Caco-2 (cell line): Measurements from ENCODE around the gene MRPL49. TPM values are rescaled to one million over a fixed set of nuclear protein-coding genes. Genes with fewer than 3 reads are reported as not detected.

ENCODE experiments used
- BruUV-seq: library from RNA; stranded (reverse); fragments of 400-500 nt; replicated peaks from 2 replicates; lab custom pipeline; 2021; lab: Mats Ljungman, UMichigan
- CTCF ChIA-PET: fragments of 300-600 bp; sonication (Branson Sonifier 250); formaldehyde crosslinking; loops from one replicate; lab custom pipeline; 2022; ENCODE audit warnings: antibody characterized with exemption; lab: Charles Lee
- POLR2A ChIA-PET: fragments of 300-600 bp; sonication (Branson Sonifier 250); formaldehyde crosslinking; loops from one replicate; lab custom pipeline; 2022; ENCODE audit warnings: antibody characterized with exemption; lab: Charles Lee
- DNase-seq, 2 experiments: peaks; one replicate each; pipeline versions ENCODE4 v3.0.0 to v3.0.0-alpha.2; 2020 to 2022
- H3K27me3 ChIP-seq: replicated peaks from 2 replicates; pipeline ENCODE4 v1.6.0; 2011; ENCODE audit warnings: low read length; ENCODE audit not compliant: control insufficient read depth, insufficient read depth
- H3K36me3 ChIP-seq: 2 replicates; pipeline ENCODE4 v1.5.1; 2011; ENCODE audit warnings: low read length; ENCODE audit not compliant: control insufficient read depth, insufficient read depth
- H3K4me1 ChIP-seq: fragments of 250-450 bp; sonication (Bioruptor Pico); 2 replicates; pipeline ENCODE4 v1.5.1; 2020; ENCODE audit warnings: mild to moderate bottlenecking
- H3K4me3 ChIP-seq: 2 replicates; pipeline ENCODE4 v1.5.1; 2011; ENCODE audit warnings: low read depth, mild to moderate bottlenecking, control low read depth, low read length
- H3K9me3 ChIP-seq: fragments of 250-450 bp; sonication (Bioruptor Pico); 2 replicates; pipeline ENCODE4 v1.5.1; 2020; ENCODE audit warnings: mild to moderate bottlenecking, moderate library complexity
- H3K27ac Mint-ChIP-seq: one replicate; pipeline ENCODE4 v1.8.0; 2022; ENCODE audit warnings: mixed read lengths; ENCODE audit not compliant: unreplicated experiment
- H3K27me3 Mint-ChIP-seq: one replicate; pipeline ENCODE4 v1.8.0; 2022; ENCODE audit warnings: mixed read lengths; ENCODE audit not compliant: insufficient read depth, unreplicated experiment
- H3K36me3 Mint-ChIP-seq: one replicate; pipeline ENCODE4 v1.8.0; 2022; ENCODE audit warnings: mild to moderate bottlenecking, mixed read lengths; ENCODE audit not compliant: insufficient read depth, unreplicated experiment
- H3K4me1 Mint-ChIP-seq: one replicate; pipeline ENCODE4 v1.8.0; 2022; ENCODE audit warnings: low read depth, mixed read lengths; ENCODE audit not compliant: unreplicated experiment
- H3K4me3 Mint-ChIP-seq: one replicate; pipeline ENCODE4 v1.8.0; 2022; ENCODE audit warnings: mild to moderate bottlenecking, moderate library complexity, mixed read lengths; ENCODE audit not compliant: unreplicated experiment
- H3K9me3 Mint-ChIP-seq: one replicate; pipeline ENCODE4 v1.8.0; 2022; ENCODE audit warnings: mixed read lengths; ENCODE audit not compliant: unreplicated experiment
- intact Hi-C: fragments of 100-400 bp; cut with micrococcal nuclease; formaldehyde crosslinking; loops from one replicate; pipeline ENCODE4 v1.10.0; 2022; ENCODE audit not compliant: unreplicated experiment
- total RNA-seq: library from RNA; stranded (reverse); gene quantifications from 2 replicates; pipeline ENCODE4 v1.2.3, GENCODE V29; 2022
- TF ChIP-seq, protein P1 (sequence below), 2 experiments: fragments of 200-600 bp in 1 of 2; IDR thresholded peaks; 1 replicate in 1 of 2; 2 replicates in 1 of 2; pipeline versions ENCODE4 v1.5.1 to v1.8.0; 2011 to 2022; ENCODE audit warnings: antibody characterized with exemption in 1 of 2, control low read depth in 1 of 2, inconsistent platforms in 1 of 2, low read depth in 1 of 2, low read length in 1 of 2, mild to moderate bottlenecking in 1 of 2, moderate library complexity in 1 of 2; ENCODE audit not compliant: insufficient read depth in 1 of 2, severe bottlenecking in 1 of 2, unreplicated experiment in 1 of 2

Gene MRPL49
- total RNA-seq, 1 experiment from 2014 or later = 95.1 TPM

DNA sequence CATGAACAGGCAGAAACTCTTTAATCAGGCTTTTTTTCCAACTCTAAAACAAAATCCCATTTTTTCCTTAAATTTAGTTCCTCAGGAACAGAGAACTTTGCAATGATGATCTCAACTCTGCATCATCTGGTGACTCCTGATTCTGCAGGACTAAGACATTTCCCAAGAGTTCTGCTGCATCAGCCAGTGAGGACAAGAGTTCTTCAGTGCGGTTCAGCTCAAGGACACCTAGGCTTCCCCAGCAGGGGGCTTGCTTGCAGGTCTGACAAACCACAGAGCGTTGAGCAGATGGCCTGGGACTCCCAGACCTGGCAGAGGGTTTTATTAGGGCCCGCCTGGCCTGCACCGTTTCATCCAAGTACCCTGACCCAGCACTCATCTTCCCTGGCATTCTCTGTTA is 44.7 kb upstream of the MRPL49 start:
- ChIA-PET POLR2A (no interaction called here), CTCF (interaction anchor here (0.6 kb wide), 1 partner anchor 63 kb away, joined by 3 read pairs; the partner anchor contains the start of gene ARL2)
- H3K4me3 Mint-ChIP-seq = no peak overlapping the region
- no peaks in the 10 kb centered on the region for H3K27me3 ChIP-seq
- no peaks in the 10 kb centered on the region for H3K27me3 Mint-ChIP-seq
- BruUV-seq = no TSS peak
- peak in 1 of 2 experiments; percentile 49 for DNase-seq
- intact Hi-C loops = loop anchor here (5.0 kb wide), 1 partner anchor 35 kb away; the partner anchor contains the start of gene SAC3D1
- no peak overlapping the region for H3K4me3 ChIP-seq
- peaks cover 66% of the 10 kb centered on the region for H3K36me3 Mint-ChIP-seq
- H3K4me1 ChIP-seq = peaks cover under 1% of the 10 kb centered on the region; the same call in 1 of the 2 replicates
- TF ChIP-seq, protein P1, sequence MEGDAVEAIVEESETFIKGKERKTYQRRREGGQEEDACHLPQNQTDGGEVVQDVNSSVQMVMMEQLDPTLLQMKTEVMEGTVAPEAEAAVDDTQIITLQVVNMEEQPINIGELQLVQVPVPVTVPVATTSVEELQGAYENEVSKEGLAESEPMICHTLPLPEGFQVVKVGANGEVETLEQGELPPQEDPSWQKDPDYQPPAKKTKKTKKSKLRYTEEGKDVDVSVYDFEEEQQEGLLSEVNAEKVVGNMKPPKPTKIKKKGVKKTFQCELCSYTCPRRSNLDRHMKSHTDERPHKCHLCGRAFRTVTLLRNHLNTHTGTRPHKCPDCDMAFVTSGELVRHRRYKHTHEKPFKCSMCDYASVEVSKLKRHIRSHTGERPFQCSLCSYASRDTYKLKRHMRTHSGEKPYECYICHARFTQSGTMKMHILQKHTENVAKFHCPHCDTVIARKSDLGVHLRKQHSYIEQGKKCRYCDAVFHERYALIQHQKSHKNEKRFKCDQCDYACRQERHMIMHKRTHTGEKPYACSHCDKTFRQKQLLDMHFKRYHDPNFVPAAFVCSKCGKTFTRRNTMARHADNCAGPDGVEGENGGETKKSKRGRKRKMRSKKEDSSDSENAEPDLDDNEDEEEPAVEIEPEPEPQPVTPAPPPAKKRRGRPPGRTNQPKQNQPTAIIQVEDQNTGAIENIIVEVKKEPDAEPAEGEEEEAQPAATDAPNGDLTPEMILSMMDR (IDR thresholded peaks at IDR 0.05; ENCODE audit: insufficient read depth in 1 of 2, low read depth in 1 of 2, low read length in 1 of 2, severe bottlenecking in 1 of 2, unreplicated experiment in 1 of 2) = no peak
- H3K36me3 ChIP-seq = peaks cover 6% of the 10 kb centered on the region; the same call in 1 of the 2 replicates
- H3K9me3 ChIP-seq = no peaks in the 10 kb centered on the region
- H3K4me1 Mint-ChIP-seq = peaks cover 12% of the 10 kb centered on the region
- peak overlapping the region; percentile 32 for H3K27ac Mint-ChIP-seq
- H3K9me3 Mint-ChIP-seq = no peaks in the 10 kb centered on the region

GRCh38 chr11:65078151-65078550 is 44.0 kb upstream of the MRPL49 start:
- BruUV-seq = no TSS peak
- DNase-seq = peak; percentile 63 to 76
- Mint-ChIP-seq H3K4me3 (no peak overlapping the region), H3K27ac (peak overlapping the region; percentile 32), H3K9me3 (no peaks in the 10 kb centered on the region), H3K4me1 (peaks cover 18% of the 10 kb centered on the region), H3K36me3 (peaks cover 72% of the 10 kb centered on the region), H3K27me3 (no peaks in the 10 kb centered on the region)
- POLR2A ChIA-PET = interaction anchor here (0.6 kb wide), 1 partner anchor 440 kb away, joined by 5 read pairs; no protein-coding TSS in a partner anchor
- peaks cover 6% of the 10 kb centered on the region; the same call in 1 of the 2 replicates for H3K4me1 ChIP-seq
- H3K9me3 ChIP-seq = no peaks in the 10 kb centered on the region
- CTCF ChIA-PET = interaction anchor here (0.5 kb wide), 1 partner anchor 197 kb away, joined by 5 read pairs; no protein-coding TSS in a partner anchor
- intact Hi-C loops = loop anchor here (2.0 to 5.0 kb wide), 2 partner anchors 36 to 63 kb away; partner anchors contain the start of genes ARL2 and SAC3D1
- no peak overlapping the region for H3K4me3 ChIP-seq
- TF ChIP-seq, protein P1 (IDR thresholded peaks at IDR 0.05; ENCODE audit: insufficient read depth in 1 of 2, low read depth in 1 of 2, low read length in 1 of 2, severe bottlenecking in 1 of 2, unreplicated experiment in 1 of 2) = peak; percentile 61 to 79
- H3K36me3 ChIP-seq = peaks cover 6% of the 10 kb centered on the region; the same call in 1 of the 2 replicates
- no peaks in the 10 kb centered on the region for H3K27me3 ChIP-seq

GRCh38 chr11:65078786-65079342 is 43.3 kb upstream of the MRPL49 start:
- TF ChIP-seq, protein P1 (IDR thresholded peaks at IDR 0.05; ENCODE audit: insufficient read depth in 1 of 2, low read depth in 1 of 2, low read length in 1 of 2, severe bottlenecking in 1 of 2, unreplicated experiment in 1 of 2) = no peak
- peaks cover 6% of the 10 kb centered on the region; the same call in 1 of the 2 replicates for H3K36me3 ChIP-seq
- H3K9me3 ChIP-seq = no peaks in the 10 kb centered on the region
- CTCF ChIA-PET = interaction anchor here (0.5 kb wide), 1 partner anchor 196 kb away, joined by 5 read pairs; no protein-coding TSS in a partner anchor
- DNase-seq = no peak
- Mint-ChIP-seq H3K4me3 (no peak overlapping the region), H3K4me1 (peaks cover 18% of the 10 kb centered on the region), H3K27ac (no peak overlapping the region), H3K9me3 (no peaks in the 10 kb centered on the region), H3K27me3 (no peaks in the 10 kb centered on the region), H3K36me3 (peaks cover 80% of the 10 kb centered on the region)
- intact Hi-C loops = loop anchor here (2.0 to 5.0 kb wide), 2 partner anchors 37 to 64 kb away; partner anchors contain the start of genes ARL2 and SAC3D1
- no peaks in the 10 kb centered on the region for H3K27me3 ChIP-seq
- H3K4me1 ChIP-seq = peaks cover 6% of the 10 kb centered on the region; the same call in 1 of the 2 replicates
- no TSS peak for BruUV-seq
- POLR2A ChIA-PET = interaction anchor here (0.6 kb wide), 1 partner anchor 440 kb away, joined by 5 read pairs; no protein-coding TSS in a partner anchor
- H3K4me3 ChIP-seq = no peak overlapping the region
